Measurements from ENCODE around the gene UBL4A. TPM values are rescaled to one million over a fixed set of nuclear protein-coding genes. Genes with fewer than 3 reads are reported as not detected.

The UBL4A gene
- total RNA-seq, 1 experiment from 2014 or later = 37.4 TPM

- no peaks in the 10 kb centered on the region for H4K20me1 ChIP-seq (ENCODE audit: insufficient read depth)
- H3K9me3 ChIP-seq (ENCODE audit: control insufficient read depth in 1 of 2, insufficient read depth in 1 of 2, low read depth in 1 of 2, low read length in 2 of 2) = no peaks in the 10 kb centered on the region
- ATAC-seq (no peak), DNase-seq (ENCODE audit: low read depth, low spot score) (no peak)
- H3K36me3 ChIP-seq (ENCODE audit: control insufficient read depth in 1 of 2, insufficient read depth in 2 of 2, low read length in 2 of 2) = no peaks in the 10 kb centered on the region
- TF ChIP-seq CEBPB (IDR thresholded peaks at IDR 0.05; ENCODE audit: low read depth) (no peak), ZBTB33 (IDR thresholded peaks at IDR 0.05; ENCODE audit: extremely low read depth, insufficient replicate concordance, low read length) (no peak), JUND (IDR thresholded peaks at IDR 0.05) (no peak), POLR2A (IDR thresholded peaks at IDR 0.05; ENCODE audit: borderline replicate concordance, extremely low read depth, insufficient read depth, insufficient read length) (no peak)
- ChIA-PET CTCF (no interaction called here), RAD21 (ENCODE audit: low non-redundant PET in 1 of 2, low total read pairs in 2 of 2, uncharacterized antibody in 2 of 2, unreplicated experiment in 2 of 2) (interaction anchor here in 1 of 2 experiments (0.5 kb wide), 1 partner anchor 20 kb away, joined by 3 read pairs; no protein-coding TSS in a partner anchor), POLR2A (no interaction called here)
- peaks cover 23% of the 10 kb centered on the region for H3K79me2 ChIP-seq (ENCODE audit: insufficient read depth, low read length)
- H3K9me2 ChIP-seq (ENCODE audit: insufficient read depth) = no peaks in the 10 kb centered on the region
- H3K4me2 ChIP-seq (ENCODE audit: low read length) = no peak overlapping the region
- intact Hi-C loops (cut with micrococcal nuclease) = no loop called here
- no peak overlapping the region for H3K9ac ChIP-seq (ENCODE audit: low read length)
- no peak overlapping the region for H3K27ac ChIP-seq (ENCODE audit: low read depth, low read length)
- no peak overlapping the region for H3K4me3 ChIP-seq (replicated peaks in 1 of 2; ENCODE audit: low read depth in 1 of 2, low read length in 2 of 2)
- no TSS peak for BruUV-seq (replicated peaks)
- no peak overlapping the region for H2AFZ ChIP-seq (ENCODE audit: low read depth, low read length, poor library complexity, severe bottlenecking)
- H3K27me3 ChIP-seq (ENCODE audit: insufficient read depth, low read length) = no peaks in the 10 kb centered on the region
- H3K4me1 ChIP-seq (ENCODE audit: control insufficient read depth in 1 of 2, insufficient read depth in 2 of 2, low read length in 2 of 2) = peaks cover 3 to 15% of the 10 kb centered on the region in 2 experiments; a peak in 3 of 4 replicates
These were observed 51.8 kb downstream of the UBL4A start for GRCh38 chrX:154434394-154435168.

Small RNA genes within 50 kb of the gene (microRNA-seq; reads per million reads assigned to microRNA genes)
- not detected for gene MIR6858 (ENCODE audit: borderline number of aligned reads)

Other genes starting within 250 kb of the UBL4A start
- gene OPN1MW3, start 229.0 kb downstream of the UBL4A start, total RNA-seq (2021; ENCODE audit: unreplicated experiment) = not detected
- not detected for gene TEX28, start 191.5 kb downstream of the UBL4A start, total RNA-seq (2021; ENCODE audit: unreplicated experiment)
- gene TKTL1, start 190.8 kb downstream of the UBL4A start, total RNA-seq (2021; ENCODE audit: unreplicated experiment) = 0.34 TPM
- 546 TPM for gene FLNA, start 112.0 kb downstream of the UBL4A start, total RNA-seq (2021; ENCODE audit: unreplicated experiment)
- gene EMD, start 107.3 kb downstream of the UBL4A start, total RNA-seq (2021; ENCODE audit: unreplicated experiment) = 102 TPM
- gene RPL10, start 88.2 kb downstream of the UBL4A start, total RNA-seq (2021; ENCODE audit: unreplicated experiment) = 3,069 TPM
- 16.5 TPM for gene DNASE1L1, start 77.4 kb downstream of the UBL4A start, total RNA-seq (2021; ENCODE audit: unreplicated experiment)
- 28.0 TPM for gene TAFAZZIN, start 75.1 kb downstream of the UBL4A start, total RNA-seq (2021; ENCODE audit: unreplicated experiment)
- gene ATP6AP1, start 57.9 kb downstream of the UBL4A start, total RNA-seq (2021; ENCODE audit: unreplicated experiment) = 53.4 TPM
- gene GDI1, start 49.5 kb downstream of the UBL4A start, total RNA-seq (2021; ENCODE audit: unreplicated experiment) = 122 TPM
- 46.5 TPM for gene FAM50A, start 42.5 kb downstream of the UBL4A start, total RNA-seq (2021; ENCODE audit: unreplicated experiment)
- 89.3 TPM for gene PLXNA3, start 28.3 kb downstream of the UBL4A start, total RNA-seq (2021; ENCODE audit: unreplicated experiment)
- gene LAGE3, start 7.3 kb downstream of the UBL4A start, total RNA-seq (2021; ENCODE audit: unreplicated experiment) = 42.8 TPM
- 16.2 TPM for gene SLC10A3, start 4.0 kb upstream of the UBL4A start, total RNA-seq (2021; ENCODE audit: unreplicated experiment)
- gene FAM3A, start 29.6 kb upstream of the UBL4A start, total RNA-seq (2021; ENCODE audit: unreplicated experiment) = 15.6 TPM
- gene G6PD, start 60.2 kb upstream of the UBL4A start, total RNA-seq (2021; ENCODE audit: unreplicated experiment) = 109 TPM
- 24.0 TPM for gene IKBKG, start 61.0 kb upstream of the UBL4A start, total RNA-seq (2021; ENCODE audit: unreplicated experiment)
- gene CTAG1A, start 98.5 kb upstream of the UBL4A start, total RNA-seq (2021; ENCODE audit: unreplicated experiment) = not detected
- not detected for gene CTAG1B, start 132.7 kb upstream of the UBL4A start, total RNA-seq (2021; ENCODE audit: unreplicated experiment)
- gene CTAG2, start 167.0 kb upstream of the UBL4A start, total RNA-seq (2021; ENCODE audit: unreplicated experiment) = not detected